H9 (cell line): Measurements from ENCODE around the gene CDKN2B. TPM values are rescaled to one million over a fixed set of nuclear protein-coding genes. Genes with fewer than 3 reads are reported as not detected.

Experiments used
- DNase-seq: peaks from one replicate; pipeline ENCODE4 v3.0.0-alpha.2; 2017
- H2AFZ ChIP-seq: one replicate; pipeline ENCODE4 v1.6.1; 2013; ENCODE audit warnings: mild to moderate bottlenecking, low read length, control low read depth, moderate library complexity
- H2AK5ac ChIP-seq: 2 replicates; pipeline ENCODE4 v1.6.1; 2013; ENCODE audit warnings: low read length, control low read depth, mixed read lengths; ENCODE audit not compliant: insufficient read length
- H2BK120ac ChIP-seq: one replicate; pipeline ENCODE4 v1.6.1; 2013; ENCODE audit warnings: low read depth, mild to moderate bottlenecking, low read length, control low read depth, inconsistent platforms; ENCODE audit not compliant: poor library complexity, severe bottlenecking
- H2BK12ac ChIP-seq: 2 replicates; pipeline ENCODE4 v1.6.1; 2013; ENCODE audit warnings: low read length, control low read depth, mixed read lengths, low read depth; ENCODE audit not compliant: insufficient read length
- H2BK15ac ChIP-seq: 2 replicates; pipeline ENCODE4 v1.6.1; 2013; ENCODE audit warnings: low read depth, low read length, control low read depth
- H2BK20ac ChIP-seq: one replicate; pipeline ENCODE4 v1.6.1; 2013; ENCODE audit warnings: low read depth, mild to moderate bottlenecking, low read length, control low read depth, inconsistent platforms; ENCODE audit not compliant: poor library complexity, severe bottlenecking
- H2BK5ac ChIP-seq: 2 replicates; pipeline ENCODE4 v1.6.1; 2013; ENCODE audit warnings: low read length, control low read depth, mixed read lengths; ENCODE audit not compliant: insufficient read length
- H3K14ac ChIP-seq: 2 replicates; pipeline ENCODE4 v1.6.1; 2013; ENCODE audit warnings: low read length, control low read depth; ENCODE audit not compliant: insufficient read depth
- H3K18ac ChIP-seq: 2 replicates; pipeline ENCODE4 v1.6.1; 2013; ENCODE audit warnings: low read depth, mild to moderate bottlenecking, mixed read lengths, low read length, control low read depth; ENCODE audit not compliant: insufficient read length
- H3K23ac ChIP-seq: 2 replicates; pipeline ENCODE4 v1.6.1; 2013; ENCODE audit warnings: low read length, control low read depth, mixed read lengths, low read depth; ENCODE audit not compliant: insufficient read length
- H3K23me2 ChIP-seq: 2 replicates; pipeline ENCODE4 v1.6.1; 2013; ENCODE audit warnings: low read depth, mild to moderate bottlenecking, mixed read lengths, low read length, control low read depth; ENCODE audit not compliant: insufficient read length, poor library complexity, severe bottlenecking
- H3K27ac ChIP-seq: 2 replicates; pipeline ENCODE4 v1.5.1; 2013; ENCODE audit warnings: low read length, control low read depth, mixed read lengths, low read depth; ENCODE audit not compliant: insufficient read length
- H3K27me3 ChIP-seq: 2 replicates; pipeline ENCODE4 v1.6.1; 2013; ENCODE audit warnings: low read length, control low read depth, inconsistent platforms; ENCODE audit not compliant: insufficient read depth
- H3K4ac ChIP-seq: 2 replicates; pipeline ENCODE4 v1.6.1; 2013; ENCODE audit warnings: low read depth, mild to moderate bottlenecking, control low read depth, inconsistent platforms, low read length, moderate library complexity
- H3K4me1 ChIP-seq: 2 replicates; pipeline ENCODE4 v1.6.1; 2013; ENCODE audit warnings: low read length, control low read depth, inconsistent platforms; ENCODE audit not compliant: insufficient read depth
- H3K4me2 ChIP-seq: 2 replicates; pipeline ENCODE4 v1.6.1; 2013; ENCODE audit warnings: low read length, control low read depth, mixed read lengths; ENCODE audit not compliant: insufficient read length, insufficient read depth
- H3K56ac ChIP-seq: 2 replicates; pipeline ENCODE4 v1.6.1; 2013; ENCODE audit warnings: low read depth, mild to moderate bottlenecking, mixed read lengths, low read length, control low read depth; ENCODE audit not compliant: insufficient read length
- H3K79me1 ChIP-seq: 2 replicates; pipeline ENCODE4 v1.6.1; 2013; ENCODE audit warnings: low read depth, mild to moderate bottlenecking, moderate library complexity, low read length, control low read depth, inconsistent platforms; ENCODE audit not compliant: insufficient read depth, poor library complexity, severe bottlenecking
- H3K79me2 ChIP-seq: 2 replicates; pipeline ENCODE4 v1.6.1; 2013; ENCODE audit warnings: low read length, control low read depth, inconsistent platforms; ENCODE audit not compliant: insufficient read depth
- H3K9ac ChIP-seq: 2 replicates; pipeline ENCODE4 v1.6.1; 2013; ENCODE audit warnings: low read length, control low read depth, mixed read lengths; ENCODE audit not compliant: insufficient read length; ENCODE audit errors: extremely low read depth
- H3K9me3 ChIP-seq: one replicate; pipeline ENCODE4 v1.6.1; 2013; ENCODE audit warnings: low read depth, low read length, inconsistent platforms; ENCODE audit not compliant: control insufficient read depth
- H3T11ph ChIP-seq: one replicate; pipeline ENCODE4 v1.6.1; 2013; ENCODE audit warnings: mild to moderate bottlenecking, low read length, control low read depth, inconsistent platforms
- H4K20me1 ChIP-seq: one replicate; pipeline ENCODE4 v1.6.1; 2013; ENCODE audit not compliant: control insufficient read depth, insufficient read length, insufficient read depth
- H4K5ac ChIP-seq: 2 replicates; pipeline ENCODE4 v1.6.1; 2013; ENCODE audit warnings: low read depth, mild to moderate bottlenecking, mixed read lengths, low read length, control low read depth; ENCODE audit not compliant: insufficient read length
- H4K8ac ChIP-seq: replicated peaks from 2 replicates; pipeline ENCODE4 v1.6.1; 2013; ENCODE audit warnings: low read length, control low read depth, mixed read lengths, low read depth; ENCODE audit not compliant: insufficient read length
- H4K91ac ChIP-seq: 2 replicates; pipeline ENCODE4 v1.6.1; 2013; ENCODE audit warnings: low read depth, mild to moderate bottlenecking, moderate library complexity, mixed read lengths, low read length, control low read depth; ENCODE audit not compliant: insufficient read length
- H3K27ac Mint-ChIP-seq, 3 experiments: 2 replicates in 2 of 3; 3 replicates in 1 of 3; pipeline ENCODE4 v1.8.0; 2020 to 2021; ENCODE audit warnings: mixed read lengths in 3 of 3, mild to moderate bottlenecking in 1 of 3, moderate library complexity in 1 of 3
- H3K27me3 Mint-ChIP-seq: 2 replicates; pipeline ENCODE4 v1.8.0; 2021; ENCODE audit warnings: low read depth, mild to moderate bottlenecking, moderate library complexity, mixed read lengths
- H3K36me3 Mint-ChIP-seq, 3 experiments: 2 replicates in 2 of 3; 3 replicates in 1 of 3; pipeline ENCODE4 v1.8.0; 2020 to 2021; ENCODE audit warnings: low read depth in 3 of 3, mixed read lengths in 3 of 3; ENCODE audit not compliant: insufficient read depth in 1 of 3
- H3K4me1 Mint-ChIP-seq, 2 experiments: 2 replicates each; pipeline ENCODE4 v1.8.0; 2020; ENCODE audit warnings: mixed read lengths in 2 of 2
- H3K4me3 Mint-ChIP-seq, 2 experiments: 2 replicates in 1 of 2; 3 replicates in 1 of 2; pipeline ENCODE4 v1.8.0; 2020 to 2021; ENCODE audit warnings: mild to moderate bottlenecking in 2 of 2, mixed read lengths in 2 of 2, moderate library complexity in 1 of 2
- H3K9me3 Mint-ChIP-seq, 2 experiments: 2 replicates in 1 of 2; 3 replicates in 1 of 2; pipeline ENCODE4 v1.8.0; 2020; ENCODE audit warnings: mild to moderate bottlenecking in 2 of 2, mixed read lengths in 2 of 2, moderate library complexity in 1 of 2
- CTCF ChIP-seq: fragments of 200-600 bp; sonication (generic); conservative IDR thresholded peaks from 3 replicates; pipeline ENCODE4 v1.8.0; 2021; ENCODE audit warnings: antibody characterized with exemption, mild to moderate bottlenecking
- WGBS: extraction: QIAGEN DNeasy Blood & Tissue Kit; methylation state at CpG from one replicate; pipeline ENCODE4 v1.1.7; 2013; ENCODE audit warnings: missing lambda C conversion rate, low lambda C conversion rate, mixed read lengths; ENCODE audit not compliant: insufficient read length; ENCODE audit errors: extremely low coverage; 5-methylcytosine and 5-hydroxymethylcytosine counted together
- total RNA-seq: library from RNA; stranded (reverse); gene quantifications from 2 replicates; pipeline ENCODE4 v1.2.1, GENCODE V29; 2021

Gene CDKN2B
- total RNA-seq, 1 experiment from 2014 or later = 0.13 TPM

- Histone ChIP-seq H4K8ac (no peak overlapping the region), H4K20me1 (no peaks in the 10 kb centered on the region), H3K79me1 (no peaks in the 10 kb centered on the region), H3K27ac (no peak overlapping the region), H3K9ac (no peak overlapping the region), H2BK15ac (no peak overlapping the region), H2BK120ac (no peak overlapping the region), H3K23ac (no peak overlapping the region), H3K9me3 (no peaks in the 10 kb centered on the region), H3K4me1 (peaks cover 2% of the 10 kb centered on the region; the same call in 1 of the 2 replicates), H3K14ac (no peak overlapping the region), H2BK12ac (no peak overlapping the region), H3K4ac (no peak overlapping the region), H2AFZ (no peak overlapping the region), H3K27me3 (peaks cover 46% of the 10 kb centered on the region), H3K18ac (no peak overlapping the region), H2BK20ac (no peak overlapping the region), H3K79me2 (no peaks in the 10 kb centered on the region), H3K56ac (no peak overlapping the region), H3T11ph (no peak overlapping the region), H3K4me2 (no peak overlapping the region), H4K5ac (no peak overlapping the region), H4K91ac (no peak overlapping the region), H3K23me2 (peaks cover 6% of the 10 kb centered on the region), H2BK5ac (no peak overlapping the region), H2AK5ac (no peak overlapping the region)
- Mint-ChIP-seq H3K4me1 (peaks cover 9 to 24% of the 10 kb centered on the region in 2 experiments), H3K4me3 (no peak overlapping the region), H3K27me3 (peaks cover 96% of the 10 kb centered on the region), H3K27ac (no peak overlapping the region), H3K9me3 (peaks cover 0 to 2% of the 10 kb centered on the region in 2 experiments; a peak in 2 of 5 replicates), H3K36me3 (no peaks in the 10 kb centered on the region)
- no CpG with 5 or more reads among the region's 9 CpGs for WGBS
- no peak for TF ChIP-seq CTCF
- DNase-seq = no peak
These were observed 20.8 kb downstream of the CDKN2B start for GRCh38 chr9:21988056-21988990.
